Endodermal cell (in vitro differentiated cells): Measurements from ENCODE around the gene GABRG3. TPM values are rescaled to one million over a fixed set of nuclear protein-coding genes. Genes with fewer than 3 reads are reported as not detected.

Experiments used
- DNase-seq: peaks from one replicate; pipeline ENCODE4 v3.0.0-alpha.2; 2017
- H3K27ac ChIP-seq: 2 replicates; pipeline ENCODE4 v1.5.1; 2013; ENCODE audit warnings: mild to moderate bottlenecking, low read depth, low read length, moderate library complexity
- H3K27me3 ChIP-seq: 2 replicates; pipeline ENCODE4 v1.6.1; 2013; ENCODE audit warnings: mild to moderate bottlenecking, low read length, moderate library complexity; ENCODE audit not compliant: insufficient read depth, control insufficient read depth, poor library complexity, severe bottlenecking
- H3K36me3 ChIP-seq: 2 replicates; pipeline ENCODE4 v1.7.0; 2013; ENCODE audit warnings: mild to moderate bottlenecking, low read length, moderate library complexity; ENCODE audit not compliant: control insufficient read depth, insufficient read depth
- H3K4me1 ChIP-seq: one replicate; pipeline ENCODE4 v1.7.0; 2013; ENCODE audit warnings: low read length; ENCODE audit not compliant: control insufficient read depth, insufficient read depth
- H3K4me3 ChIP-seq: 2 replicates; pipeline ENCODE4 v1.5.1; 2013; ENCODE audit warnings: mild to moderate bottlenecking, low read length, moderate library complexity
- H3K9ac ChIP-seq: 2 replicates; pipeline ENCODE4 v1.6.1; 2013; ENCODE audit warnings: mild to moderate bottlenecking, low read length, moderate library complexity; ENCODE audit not compliant: poor library complexity, severe bottlenecking; ENCODE audit errors: extremely low read depth
- H3K9me3 ChIP-seq: 2 replicates; pipeline ENCODE4 v1.6.1; 2013; ENCODE audit warnings: mild to moderate bottlenecking, low read length, moderate library complexity; ENCODE audit not compliant: control insufficient read depth
- H3K27ac Mint-ChIP-seq: 2 replicates; pipeline ENCODE4 v1.8.0; 2020; ENCODE audit warnings: mixed read lengths
- H3K27me3 Mint-ChIP-seq: 2 replicates; pipeline ENCODE4 v1.8.0; 2021; ENCODE audit warnings: mild to moderate bottlenecking, mixed read lengths; ENCODE audit not compliant: insufficient read depth
- H3K36me3 Mint-ChIP-seq: 2 replicates; pipeline ENCODE4 v1.8.0; 2020; ENCODE audit warnings: low read depth, mixed read lengths
- H3K4me1 Mint-ChIP-seq: 2 replicates; pipeline ENCODE4 v1.8.0; 2020; ENCODE audit warnings: mixed read lengths
- H3K4me3 Mint-ChIP-seq: 2 replicates; pipeline ENCODE4 v1.8.0; 2020; ENCODE audit warnings: mild to moderate bottlenecking, moderate library complexity, mixed read lengths
- H3K9me3 Mint-ChIP-seq: 2 replicates; pipeline ENCODE4 v1.8.0; 2020; ENCODE audit warnings: mild to moderate bottlenecking, mixed read lengths
- WGBS, 2 experiments: methylation state at CpG; one replicate each; pipeline versions ENCODE4 v1.1.5 to v1.1.7; 2013; ENCODE audit warnings: missing lambda C conversion rate in 2 of 2, mixed read lengths in 1 of 2; ENCODE audit not compliant: insufficient coverage in 1 of 2, insufficient read length in 1 of 2; 5-methylcytosine and 5-hydroxymethylcytosine counted together
- total RNA-seq, 2 donors: library from RNA; stranded (reverse); fragmentation: NEBNext Ultra II Directional in 1 of 2; extraction: Animal tissue kit (Norgen Biotek cat#: 25700) in 1 of 2; gene quantifications; 2 replicates in 1 of 2; 3 replicates in 1 of 2; pipeline ENCODE4 v1.2.1, GENCODE V29; 2021
- TF ChIP-seq, protein P1 (sequence below): fragments of 200-600 bp; sonication (generic); conservative IDR thresholded peaks from 2 replicates; pipeline ENCODE4 v1.5.0; 2021; ENCODE audit warnings: antibody characterized with exemption, mild to moderate bottlenecking

The GABRG3 gene
- total RNA-seq, 2 donors from 2014 or later, result 0.48 to 0.84 TPM

GRCh38 chr15:27549746-27550145 lies 578.8 kb downstream of the GABRG3 start:
- no peaks in the 10 kb centered on the region for H3K4me1 Mint-ChIP-seq
- Histone ChIP-seq H3K27ac (no peak overlapping the region), H3K9me3 (no peaks in the 10 kb centered on the region), H3K36me3 (no peaks in the 10 kb centered on the region), H3K4me1 (no peaks in the 10 kb centered on the region), H3K9ac (no peak overlapping the region), H3K4me3 (no peak overlapping the region), H3K27me3 (no peaks in the 10 kb centered on the region)
- peaks cover 2% of the 10 kb centered on the region for H3K9me3 Mint-ChIP-seq
- H3K36me3 Mint-ChIP-seq, result no peaks in the 10 kb centered on the region
- no peak overlapping the region for H3K4me3 Mint-ChIP-seq
- DNase-seq, result no peak
- no peak overlapping the region for H3K27ac Mint-ChIP-seq
- H3K27me3 Mint-ChIP-seq, result no peaks in the 10 kb centered on the region
- TF ChIP-seq, protein P1, sequence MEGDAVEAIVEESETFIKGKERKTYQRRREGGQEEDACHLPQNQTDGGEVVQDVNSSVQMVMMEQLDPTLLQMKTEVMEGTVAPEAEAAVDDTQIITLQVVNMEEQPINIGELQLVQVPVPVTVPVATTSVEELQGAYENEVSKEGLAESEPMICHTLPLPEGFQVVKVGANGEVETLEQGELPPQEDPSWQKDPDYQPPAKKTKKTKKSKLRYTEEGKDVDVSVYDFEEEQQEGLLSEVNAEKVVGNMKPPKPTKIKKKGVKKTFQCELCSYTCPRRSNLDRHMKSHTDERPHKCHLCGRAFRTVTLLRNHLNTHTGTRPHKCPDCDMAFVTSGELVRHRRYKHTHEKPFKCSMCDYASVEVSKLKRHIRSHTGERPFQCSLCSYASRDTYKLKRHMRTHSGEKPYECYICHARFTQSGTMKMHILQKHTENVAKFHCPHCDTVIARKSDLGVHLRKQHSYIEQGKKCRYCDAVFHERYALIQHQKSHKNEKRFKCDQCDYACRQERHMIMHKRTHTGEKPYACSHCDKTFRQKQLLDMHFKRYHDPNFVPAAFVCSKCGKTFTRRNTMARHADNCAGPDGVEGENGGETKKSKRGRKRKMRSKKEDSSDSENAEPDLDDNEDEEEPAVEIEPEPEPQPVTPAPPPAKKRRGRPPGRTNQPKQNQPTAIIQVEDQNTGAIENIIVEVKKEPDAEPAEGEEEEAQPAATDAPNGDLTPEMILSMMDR, result no peak
- WGBS, 2 experiments, result 97 to 100% methylated on average over 2 to 4 of the region's 4 CpGs

- Histone ChIP-seq H3K36me3 (no peaks in the 10 kb centered on the region), H3K9me3 (peaks cover 3% of the 10 kb centered on the region), H3K27ac (no peak overlapping the region)
Observed at GRCh38 chr15:27550635-27551034, 579.7 kb downstream of the GABRG3 start.

DNA sequence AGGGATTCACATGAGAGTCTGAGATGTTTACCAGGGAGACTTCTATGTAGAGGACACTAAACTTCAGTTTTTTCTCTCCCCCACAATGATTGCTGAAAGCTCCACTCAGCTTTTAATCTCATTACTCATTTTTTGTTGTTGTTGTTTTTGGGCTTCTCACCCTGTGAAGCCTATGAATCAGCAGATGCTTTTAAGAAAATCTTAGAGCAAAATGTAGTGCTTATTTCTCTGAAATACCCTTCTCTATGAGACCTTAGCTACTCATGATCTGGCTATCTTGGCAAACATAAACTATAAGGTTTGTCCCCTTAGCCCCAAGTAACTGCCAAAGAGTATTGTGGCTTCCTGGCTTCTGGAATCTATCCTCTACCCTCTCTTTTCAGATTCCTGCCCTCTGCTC lies 590.8 kb downstream of the GABRG3 start:
- peaks cover 30% of the 10 kb centered on the region for H3K9me3 Mint-ChIP-seq
- Histone ChIP-seq H3K27ac (no peak overlapping the region), H3K9ac (no peak overlapping the region), H3K4me3 (no peak overlapping the region), H3K9me3 (peaks cover 29% of the 10 kb centered on the region), H3K4me1 (no peaks in the 10 kb centered on the region), H3K27me3 (no peaks in the 10 kb centered on the region), H3K36me3 (no peaks in the 10 kb centered on the region)
- TF ChIP-seq, protein P1, result no peak
- H3K36me3 Mint-ChIP-seq, result no peaks in the 10 kb centered on the region
- H3K4me3 Mint-ChIP-seq, result no peak overlapping the region
- no peak overlapping the region for H3K27ac Mint-ChIP-seq
- no peaks in the 10 kb centered on the region for H3K27me3 Mint-ChIP-seq
- no peak for DNase-seq
- no peaks in the 10 kb centered on the region for H3K4me1 Mint-ChIP-seq

More at GRCh38 chr15:27550635-27551034, 579.7 kb downstream of the GABRG3 start:
- no peaks in the 10 kb centered on the region for H3K4me1 Mint-ChIP-seq
- H3K9me3 Mint-ChIP-seq, result peaks cover 11% of the 10 kb centered on the region
- no peaks in the 10 kb centered on the region for H3K27me3 ChIP-seq
- no peaks in the 10 kb centered on the region for H3K4me1 ChIP-seq
- no peak overlapping the region for H3K4me3 Mint-ChIP-seq
- no peak overlapping the region for H3K4me3 ChIP-seq
- TF ChIP-seq, protein P1, result no peak
- no peak for DNase-seq
- WGBS, 2 experiments, result 77 to 87% methylated on average over 6 of the region's 6 CpGs
- H3K27me3 Mint-ChIP-seq, result no peaks in the 10 kb centered on the region
- H3K9ac ChIP-seq, result no peak overlapping the region
- no peaks in the 10 kb centered on the region for H3K36me3 Mint-ChIP-seq
- no peak overlapping the region for H3K27ac Mint-ChIP-seq
